Suprapubic skin (tissue), 4 donors: ENCODE measurements around the gene COL28A1. TPM values are rescaled to one million over a fixed set of nuclear protein-coding genes. Genes with fewer than 3 reads are reported as not detected.

ENCODE experiments used
- DNase-seq, 2 donors: peaks; one replicate each; pipeline ENCODE4 v3.0.0-alpha.2; 2019; ENCODE audit warnings: low spot score in 2 of 2
- H3K27ac ChIP-seq: fragments of 200-600 bp; sonication (generic); one replicate; pipeline ENCODE4 v1.5.1; 2019
- H3K27me3 ChIP-seq: fragments of 200-600 bp; sonication (generic); one replicate; pipeline ENCODE4 v1.5.1; 2019
- H3K36me3 ChIP-seq: fragments of 200-600 bp; sonication (generic); one replicate; pipeline ENCODE4 v1.5.1; 2019
- H3K4me1 ChIP-seq: fragments of 200-600 bp; sonication (generic); one replicate; pipeline ENCODE4 v1.5.1; 2019
- H3K4me3 ChIP-seq: fragments of 200-600 bp; sonication (generic); one replicate; pipeline ENCODE4 v1.5.1; 2019; ENCODE audit warnings: mild to moderate bottlenecking
- H3K9me3 ChIP-seq: fragments of 200-600 bp; sonication (generic); one replicate; pipeline ENCODE4 v1.5.1; 2019
- CTCF ChIP-seq, 2 donors: fragments of 200-600 bp in 1 of 2; fragments of 450-650 bp in 1 of 2; sonication (generic) in 1 of 2; IDR thresholded peaks; one replicate each; pipeline ENCODE4 v1.5.1; 2016 to 2019; ENCODE audit warnings: antibody characterized with exemption in 2 of 2, mild to moderate bottlenecking in 1 of 2, moderate library complexity in 1 of 2
- EP300 ChIP-seq: sonication (generic); formaldehyde crosslinking; IDR thresholded peaks from one replicate; pipeline ENCODE4 v1.6.1; 2017; ENCODE audit warnings: antibody characterized with exemption
- POLR2A ChIP-seq, 2 donors: fragments of 450-650 bp; IDR thresholded peaks; one replicate each; pipeline ENCODE4 v1.6.1; 2017; ENCODE audit warnings: antibody characterized with exemption in 2 of 2, mild to moderate bottlenecking in 2 of 2, moderate library complexity in 2 of 2
- POLR2AphosphoS5 ChIP-seq, 3 donors: sonication (generic); formaldehyde crosslinking; IDR thresholded peaks; one replicate each; pipeline ENCODE4 v1.6.1; 2017; ENCODE audit warnings: antibody characterized with exemption in 3 of 3
- WGBS: methylation state at CpG from one replicate; pipeline ENCODE4 v1.1.5; 2018; 5-methylcytosine and 5-hydroxymethylcytosine counted together
- total RNA-seq, 4 donors: library from RNA; depleted of rRNA; stranded (reverse); fragments of >200 nt; gene quantifications; one replicate each; pipeline ENCODE4 v1.1.0, GENCODE V29; 2016

Gene COL28A1
- total RNA-seq, 4 donors from 2014 or later, result 0.85 to 2.9 (median 2.0) TPM

- no peaks in the 10 kb centered on the region for H3K4me1 ChIP-seq
- no peak overlapping the region for H3K27ac ChIP-seq
- 64% methylated on average over 1 of the region's 1 CpG for WGBS
- no peak for DNase-seq
- H3K4me3 ChIP-seq, result no peak overlapping the region
- no peaks in the 10 kb centered on the region for H3K27me3 ChIP-seq
- no peaks in the 10 kb centered on the region for H3K36me3 ChIP-seq
- no peaks in the 10 kb centered on the region for H3K9me3 ChIP-seq
- no peak for TF ChIP-seq CTCF (IDR thresholded peaks at IDR 0.05)
- TF ChIP-seq EP300, result no peak
- TF ChIP-seq POLR2A (IDR thresholded peaks at IDR 0.05), result no peak
- TF ChIP-seq POLR2AphosphoS5 (IDR thresholded peaks at IDR 0.05), result no peak
Measured at GRCh38 chr7:7433811-7434210, 101.9 kb downstream of the COL28A1 start.

GRCh38 chr7:7432979-7433378 lies 102.7 kb downstream of the COL28A1 start:
- Histone ChIP-seq H3K36me3 (no peaks in the 10 kb centered on the region), H3K4me3 (no peak overlapping the region), H3K27ac (no peak overlapping the region), H3K4me1 (no peaks in the 10 kb centered on the region), H3K27me3 (no peaks in the 10 kb centered on the region), H3K9me3 (no peaks in the 10 kb centered on the region)
- TF ChIP-seq POLR2A (IDR thresholded peaks at IDR 0.05) (no peak), POLR2AphosphoS5 (IDR thresholded peaks at IDR 0.05) (no peak), CTCF (IDR thresholded peaks at IDR 0.05) (no peak), EP300 (no peak)
- no peak for DNase-seq
- WGBS, result 87% methylated on average over 7 of the region's 7 CpGs

GRCh38 chr7:7428806-7429205 lies 106.9 kb downstream of the COL28A1 start:
- TF ChIP-seq CTCF (IDR thresholded peaks at IDR 0.05) (no peak), POLR2A (IDR thresholded peaks at IDR 0.05) (no peak), POLR2AphosphoS5 (IDR thresholded peaks at IDR 0.05) (no peak), EP300 (no peak)
- H3K9me3 ChIP-seq, result no peaks in the 10 kb centered on the region
- DNase-seq, result no peak
- WGBS, result 58% methylated on average over 4 of the region's 4 CpGs
- no peaks in the 10 kb centered on the region for H3K36me3 ChIP-seq
- H3K4me3 ChIP-seq, result no peak overlapping the region
- H3K4me1 ChIP-seq, result peaks cover 8% of the 10 kb centered on the region
- no peaks in the 10 kb centered on the region for H3K27me3 ChIP-seq
- no peak overlapping the region for H3K27ac ChIP-seq

GRCh38 chr7:7427363-7427762 lies 108.3 kb downstream of the COL28A1 start:
- no peak for DNase-seq
- H3K4me1 ChIP-seq, result peaks cover 8% of the 10 kb centered on the region
- H3K27ac ChIP-seq, result no peak overlapping the region
- no peaks in the 10 kb centered on the region for H3K9me3 ChIP-seq
- no peaks in the 10 kb centered on the region for H3K27me3 ChIP-seq
- 63% methylated on average over 1 of the region's 1 CpG for WGBS
- H3K4me3 ChIP-seq, result no peak overlapping the region
- TF ChIP-seq POLR2A (IDR thresholded peaks at IDR 0.05) (no peak), CTCF (IDR thresholded peaks at IDR 0.05) (no peak), EP300 (no peak), POLR2AphosphoS5 (IDR thresholded peaks at IDR 0.05) (no peak)
- H3K36me3 ChIP-seq, result no peaks in the 10 kb centered on the region

GRCh38 chr7:7426676-7427075 lies 109.0 kb downstream of the COL28A1 start:
- H3K36me3 ChIP-seq, result no peaks in the 10 kb centered on the region
- no peak for DNase-seq
- peaks cover 8% of the 10 kb centered on the region for H3K4me1 ChIP-seq
- WGBS, result 74% methylated on average over 2 of the region's 2 CpGs
- no peak overlapping the region for H3K4me3 ChIP-seq
- H3K27me3 ChIP-seq, result no peaks in the 10 kb centered on the region
- no peak overlapping the region for H3K27ac ChIP-seq
- TF ChIP-seq CTCF (IDR thresholded peaks at IDR 0.05), result no peak
- TF ChIP-seq EP300, result no peak
- no peak for TF ChIP-seq POLR2AphosphoS5 (IDR thresholded peaks at IDR 0.05)
- no peak for TF ChIP-seq POLR2A (IDR thresholded peaks at IDR 0.05)
- H3K9me3 ChIP-seq, result no peaks in the 10 kb centered on the region
